Activated naive CD4-positive, alpha-beta T cell treated with Interleukin-2 at 50 U/mL for 16 hours (primary cell): ENCODE data around the gene NUMB.
"Not testable (repeated sequence)": the region's sequence is repeated elsewhere in the genome, so short reads cannot be mapped to it uniquely, and the experiment has no call there.

ENCODE experiments used
- DNase-seq: peaks from one replicate; pipeline ENCODE4 v3.0.0-alpha.2; 2020

The NUMB gene

DNA sequence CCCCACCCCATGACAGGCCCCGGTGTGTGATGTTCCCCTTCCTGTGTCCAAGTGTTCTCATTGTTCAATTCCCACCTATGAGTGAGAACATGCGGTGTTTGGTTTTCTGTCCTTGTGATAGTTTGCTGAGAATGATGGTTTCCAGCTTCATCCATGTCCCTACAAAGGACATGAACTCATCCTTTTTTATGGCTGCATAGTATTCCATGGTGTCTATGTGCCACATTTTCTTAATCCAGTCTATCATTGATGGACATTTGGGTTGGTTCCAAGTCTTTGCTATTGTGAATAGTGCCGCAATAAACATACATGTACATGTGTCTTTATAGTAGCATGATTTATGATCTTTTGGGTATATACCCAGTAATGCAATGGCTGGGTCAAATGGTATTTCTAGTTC, 52.1 kb downstream of the NUMB start:
- DNase-seq: not testable (repeated sequence)

GRCh38 chr14:73403181-73403752, 55.1 kb downstream of the NUMB start:
- DNase-seq: no peak

DNA sequence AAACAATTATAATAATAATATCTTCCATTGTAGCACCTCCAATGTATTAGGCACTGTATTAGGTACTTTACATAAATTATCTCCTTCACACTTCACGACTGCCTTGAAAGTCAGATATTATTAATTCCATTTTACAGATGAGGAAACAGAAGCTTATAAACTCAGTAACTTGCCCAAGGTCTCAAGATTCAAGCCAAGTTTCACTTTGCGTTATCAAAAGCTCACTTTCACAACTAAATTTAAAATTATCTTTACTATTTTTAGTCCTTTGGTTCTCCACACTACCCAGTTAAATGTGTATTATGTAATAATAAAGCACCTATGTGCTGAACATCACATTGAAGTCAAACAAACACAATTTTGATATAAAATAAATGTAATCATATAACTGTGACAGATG, 55.8 kb downstream of the NUMB start:
- DNase-seq: no peak

DNA sequence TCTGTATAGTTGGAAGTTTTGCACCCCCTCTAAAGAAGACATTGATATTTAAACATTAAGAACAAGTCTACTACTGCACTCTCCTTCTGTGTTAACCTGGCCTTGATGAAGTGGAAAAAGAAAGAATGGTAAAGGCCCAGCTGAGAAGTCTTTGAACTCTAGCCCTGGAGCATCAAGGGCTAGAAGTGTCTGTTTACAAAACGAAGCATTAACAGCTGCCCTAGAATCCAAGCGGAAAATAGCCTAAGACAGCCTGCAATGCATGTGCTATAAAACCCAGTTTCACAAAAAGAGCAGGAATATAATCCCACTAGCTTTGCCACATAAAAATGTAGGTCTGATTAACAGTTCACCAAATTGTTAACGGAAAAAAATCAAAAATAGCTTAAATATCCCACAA, 60.5 kb downstream of the NUMB start:
- DNase-seq: no peak

DNA sequence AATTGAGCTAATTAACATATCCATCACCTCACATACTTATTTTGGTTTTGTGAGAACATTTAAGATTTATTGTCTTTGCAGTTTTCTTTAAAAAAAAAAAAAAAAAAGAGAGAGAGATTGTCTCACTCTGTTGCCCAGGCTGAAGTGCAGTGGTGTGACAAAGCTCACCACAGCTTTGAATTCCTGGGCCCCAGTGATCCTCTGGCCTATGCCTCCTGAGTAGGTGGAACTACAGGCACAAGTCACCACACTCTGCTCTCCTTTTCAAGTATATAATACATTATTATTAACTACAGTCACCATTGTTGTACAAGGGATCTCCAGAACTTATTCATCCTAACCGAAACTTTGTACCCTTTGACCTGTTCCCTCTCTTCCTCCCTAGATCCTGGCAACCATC, 64.0 kb downstream of the NUMB start:
- no peak for DNase-seq

DNA sequence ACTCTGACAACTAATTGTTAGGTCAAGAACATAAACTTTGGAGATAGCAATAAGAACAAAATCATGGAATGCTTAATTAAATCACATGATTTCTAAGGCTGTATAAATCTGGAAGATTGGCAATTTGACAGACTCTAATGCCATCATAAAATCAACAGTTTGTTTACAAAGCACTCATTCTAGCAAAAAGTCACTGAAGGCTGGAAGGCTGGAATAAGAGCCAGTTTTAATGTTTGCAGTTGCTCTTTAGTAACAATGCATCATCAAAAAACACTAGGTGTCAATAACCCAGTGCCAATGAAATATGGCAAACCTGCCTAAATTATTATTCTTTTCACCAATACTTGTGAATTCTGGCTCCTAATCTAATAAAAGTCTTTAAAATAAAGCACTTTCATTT, 65.0 kb downstream of the NUMB start:
- DNase-seq: no peak

DNA sequence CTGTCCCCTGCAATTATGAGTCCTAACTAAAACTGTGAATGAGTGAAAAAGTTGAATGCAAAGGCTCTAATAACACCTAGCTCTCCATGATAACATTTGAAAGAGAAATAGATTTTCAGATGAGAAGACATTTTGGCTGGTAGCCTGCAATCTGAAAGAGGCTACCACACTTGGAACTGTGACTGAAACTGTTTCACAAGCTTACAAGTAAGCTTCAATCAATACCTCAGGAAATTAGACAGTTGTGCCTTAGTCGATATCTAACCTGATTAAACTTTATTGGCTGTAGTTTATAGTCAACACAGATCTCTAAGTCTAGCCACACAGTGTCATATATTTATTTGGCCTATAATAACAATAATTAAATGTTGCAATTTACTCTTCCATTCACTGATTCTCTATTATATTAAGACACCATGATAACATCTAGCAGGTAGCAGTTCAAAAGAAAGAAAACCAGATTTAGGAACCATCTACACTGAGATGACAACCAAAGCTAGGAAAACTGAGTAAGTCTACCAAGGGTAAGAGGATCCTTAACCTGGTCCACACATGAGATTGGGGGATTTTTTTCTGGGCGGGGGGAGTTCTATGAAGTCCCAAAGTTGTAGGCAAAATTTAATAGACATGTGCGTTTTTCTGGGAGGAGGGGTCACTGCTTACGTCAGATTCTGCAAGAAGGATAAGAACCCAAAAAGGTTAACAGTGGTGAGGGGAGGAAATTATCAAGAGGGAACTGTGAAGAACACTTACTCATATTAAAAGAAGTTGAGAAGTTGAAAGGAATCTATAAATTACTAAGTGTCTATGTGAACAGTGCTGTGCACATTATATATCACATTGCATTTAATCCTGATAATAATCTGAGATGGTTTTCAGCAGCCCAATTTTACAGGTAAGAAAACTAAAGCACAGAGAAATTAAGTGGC, 65.8 kb downstream of the NUMB start:
- no peak for DNase-seq

DNA sequence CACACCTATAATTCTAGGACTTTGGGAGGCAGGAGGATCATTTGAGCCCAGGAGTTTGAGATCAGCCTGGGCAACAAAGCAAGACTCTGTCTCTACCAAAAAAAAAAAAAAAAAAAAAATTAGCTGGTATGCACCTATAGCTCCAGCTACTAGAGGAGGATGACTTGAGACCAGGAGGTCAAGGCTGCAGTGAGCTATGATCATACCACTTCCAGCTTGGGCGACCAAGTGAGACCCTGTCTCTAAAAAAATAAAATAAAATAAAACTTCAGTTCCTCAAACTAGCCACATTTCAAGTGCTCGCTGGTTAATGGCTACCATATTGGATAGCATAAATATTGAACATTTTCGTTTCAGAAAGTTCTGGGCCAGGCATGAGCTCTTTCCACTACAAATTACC, 70.5 kb downstream of the NUMB start:
- not testable (repeated sequence) for DNase-seq

DNA sequence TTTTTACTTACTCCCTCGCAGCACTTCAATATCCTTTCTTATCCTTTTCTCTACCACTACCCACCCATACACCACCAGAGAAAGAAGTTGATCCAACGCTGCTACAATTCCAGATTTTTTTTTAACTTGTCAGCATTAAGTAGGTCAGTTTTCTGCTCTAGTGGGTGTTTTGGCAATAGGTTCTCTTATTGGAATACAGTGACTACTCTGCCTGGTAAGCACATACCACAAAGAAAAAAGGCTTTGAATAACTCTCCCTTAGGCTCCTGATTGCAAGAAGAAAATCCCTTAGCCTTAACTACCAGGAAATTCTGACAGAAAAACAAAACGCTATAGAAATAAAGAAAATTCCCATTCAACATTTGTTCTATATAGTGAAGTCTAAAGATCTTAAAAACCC, 72.0 kb downstream of the NUMB start:
- DNase-seq: no peak

DNA sequence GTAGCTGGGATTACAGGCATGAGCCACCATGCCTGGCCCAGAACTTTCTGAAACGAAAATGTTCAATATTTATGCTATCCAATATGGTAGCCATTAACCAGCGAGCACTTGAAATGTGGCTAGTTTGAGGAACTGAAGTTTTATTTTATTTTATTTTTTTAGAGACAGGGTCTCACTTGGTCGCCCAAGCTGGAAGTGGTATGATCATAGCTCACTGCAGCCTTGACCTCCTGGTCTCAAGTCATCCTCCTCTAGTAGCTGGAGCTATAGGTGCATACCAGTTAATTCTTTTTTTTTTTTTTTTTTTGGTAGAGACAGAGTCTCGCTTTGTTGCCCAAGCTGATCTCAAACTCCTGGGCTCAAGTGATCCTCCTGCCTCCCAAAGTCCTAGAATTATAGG, 73.3 kb downstream of the NUMB start:
- not testable (repeated sequence) for DNase-seq

DNA sequence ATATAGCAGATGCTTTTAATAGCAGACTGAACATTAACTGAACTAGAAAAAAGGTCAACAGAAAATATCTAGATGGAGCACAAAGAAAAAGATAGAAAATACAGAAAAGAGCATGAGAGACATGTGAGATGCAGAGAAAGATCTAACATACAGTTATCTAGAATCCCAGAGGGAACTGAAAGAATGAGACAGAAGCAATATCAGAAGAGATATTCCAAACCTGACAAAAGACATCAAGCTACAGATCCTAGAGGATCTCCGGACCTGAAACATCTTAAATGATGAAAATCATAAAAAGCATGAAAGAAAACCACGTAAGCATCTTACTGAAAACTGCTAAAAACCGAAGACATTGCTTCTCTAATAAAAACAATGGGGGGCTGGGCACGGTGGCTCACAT, 75.0 kb downstream of the NUMB start:
- no peak for DNase-seq

- DNase-seq: no peak
Observed at GRCh38 chr14:73381380-73382013, 76.8 kb downstream of the NUMB start.

DNA sequence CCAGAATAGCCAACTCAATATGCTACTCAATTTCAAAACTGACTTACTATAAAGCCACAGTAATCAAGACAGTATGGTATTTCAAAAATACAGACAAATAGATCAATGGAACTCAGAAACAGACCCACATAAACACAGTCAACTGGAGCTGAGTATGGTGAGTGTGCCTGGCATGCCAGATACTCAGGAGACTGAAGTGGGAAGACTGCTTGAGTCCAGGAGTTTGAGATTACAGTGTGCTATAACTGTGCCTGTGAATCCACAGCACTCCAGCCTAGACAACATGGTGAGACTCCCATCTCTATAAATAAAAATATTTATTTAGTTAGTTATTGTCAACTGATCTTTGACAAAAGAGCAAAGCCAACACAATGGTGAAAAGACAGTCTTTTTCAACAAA, 81.8 kb downstream of the NUMB start:
- DNase-seq: no peak

DNA sequence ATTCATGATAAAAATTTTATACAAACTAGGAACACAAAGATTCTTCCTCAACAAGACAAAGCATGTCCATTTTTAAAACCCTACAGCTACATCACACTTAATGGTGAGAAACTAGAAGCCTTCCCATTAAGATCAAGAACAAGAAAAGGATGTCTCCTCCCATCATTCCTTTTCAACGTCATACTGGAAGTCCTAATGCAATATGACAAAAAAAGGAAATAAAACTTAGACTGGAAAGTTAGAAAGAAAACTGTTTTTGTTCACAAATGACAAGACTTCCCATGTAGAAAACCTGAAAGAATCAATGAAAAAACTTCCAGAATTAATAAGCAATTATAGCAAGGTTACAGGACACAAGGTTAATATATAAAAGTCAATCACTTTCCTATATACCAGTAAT, 82.5 kb downstream of the NUMB start:
- no peak for DNase-seq

DNA sequence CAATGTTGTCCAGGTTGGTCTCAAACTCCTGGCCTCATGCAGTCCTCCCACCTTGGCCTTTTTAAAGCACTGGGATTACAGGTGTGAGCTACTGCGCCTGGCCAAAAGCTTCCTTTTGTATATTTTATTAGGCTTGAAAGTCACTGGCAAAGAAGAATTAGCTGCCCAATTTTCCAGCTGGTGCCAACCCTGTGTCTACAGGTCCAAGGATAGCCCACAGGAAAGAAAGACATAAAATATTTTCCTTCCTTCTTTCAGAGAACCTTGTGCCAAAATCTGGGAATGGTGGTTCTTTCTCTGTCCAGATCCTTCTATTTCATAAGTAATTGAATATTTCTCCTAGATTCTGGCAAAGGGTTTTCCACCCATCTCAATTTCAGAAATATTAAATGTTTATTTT, 84.1 kb downstream of the NUMB start:
- DNase-seq: no peak

DNA sequence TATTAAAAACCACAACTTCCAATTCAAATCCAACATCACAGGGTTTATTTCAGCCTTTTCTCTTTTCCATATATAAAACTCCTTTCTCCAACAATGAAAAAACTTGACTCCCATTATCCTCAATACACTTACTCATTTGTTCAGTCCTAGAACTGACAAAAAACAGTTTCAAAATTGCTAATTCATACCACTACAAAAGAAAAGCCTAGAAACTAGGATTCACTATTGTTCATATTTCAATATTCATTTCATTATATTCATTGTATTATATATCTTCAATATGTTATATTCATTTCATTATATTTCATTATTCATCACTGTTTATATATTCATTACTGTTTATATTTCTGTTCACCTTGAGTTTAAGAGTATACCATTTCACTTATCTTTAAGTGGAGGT, 85.8 kb downstream of the NUMB start:
- DNase-seq: no peak

DNA sequence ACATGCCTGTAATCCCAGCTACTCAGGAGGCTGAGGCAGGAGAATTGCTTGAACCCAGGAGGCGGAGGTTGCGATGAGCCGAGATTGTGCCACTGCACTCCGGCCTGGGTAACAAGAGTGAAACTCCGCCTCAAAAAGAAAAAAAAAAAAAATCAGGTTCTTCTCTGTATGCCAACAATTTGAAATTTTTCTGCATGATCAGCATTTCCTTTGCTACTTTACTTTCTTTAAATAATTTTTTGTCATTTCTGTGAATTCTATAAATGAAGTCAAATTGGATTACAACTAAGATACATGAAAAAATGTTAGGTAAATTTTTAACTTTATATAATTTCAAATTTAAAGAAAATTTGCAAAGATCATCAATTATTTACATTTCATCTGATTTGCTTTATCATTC, 87.8 kb downstream of the NUMB start:
- no peak for DNase-seq

DNA sequence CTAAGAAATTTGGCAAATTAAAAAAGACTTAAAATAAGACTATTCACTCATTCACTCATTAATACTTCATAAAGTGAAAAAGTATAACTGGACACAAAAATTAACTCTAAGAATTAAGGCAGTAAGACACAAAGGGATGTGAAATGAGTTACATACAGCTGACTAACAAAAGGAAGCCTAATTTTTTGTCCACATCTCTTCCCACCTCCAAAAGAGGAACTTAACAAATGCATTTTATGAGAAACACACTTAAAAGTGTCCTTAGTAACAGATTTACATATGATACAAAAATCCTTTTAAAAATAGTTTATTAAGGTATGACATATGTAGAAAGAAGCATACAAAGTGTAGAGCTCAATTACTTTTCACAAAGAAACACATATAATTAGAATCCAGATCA, 88.9 kb downstream of the NUMB start:
- no peak for DNase-seq

DNA sequence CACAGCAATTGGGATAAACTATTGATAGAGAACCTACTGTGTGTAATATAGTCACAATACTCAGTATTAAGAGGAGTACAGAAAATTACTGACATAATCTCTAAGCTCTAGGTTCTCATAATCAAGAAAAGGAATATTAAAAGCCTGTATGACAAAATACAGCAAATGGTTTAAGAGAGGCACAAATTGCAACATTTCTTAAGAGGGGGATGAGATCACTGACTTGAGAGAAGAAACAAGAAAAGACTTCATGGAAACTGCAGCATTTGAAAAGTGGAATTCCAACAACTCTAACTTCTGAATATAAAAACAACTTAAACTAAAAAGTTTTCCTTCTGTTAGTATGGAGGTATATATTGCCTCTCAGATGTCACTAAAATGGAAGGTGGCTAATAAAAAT, 89.7 kb downstream of the NUMB start:
- no peak for DNase-seq

DNA sequence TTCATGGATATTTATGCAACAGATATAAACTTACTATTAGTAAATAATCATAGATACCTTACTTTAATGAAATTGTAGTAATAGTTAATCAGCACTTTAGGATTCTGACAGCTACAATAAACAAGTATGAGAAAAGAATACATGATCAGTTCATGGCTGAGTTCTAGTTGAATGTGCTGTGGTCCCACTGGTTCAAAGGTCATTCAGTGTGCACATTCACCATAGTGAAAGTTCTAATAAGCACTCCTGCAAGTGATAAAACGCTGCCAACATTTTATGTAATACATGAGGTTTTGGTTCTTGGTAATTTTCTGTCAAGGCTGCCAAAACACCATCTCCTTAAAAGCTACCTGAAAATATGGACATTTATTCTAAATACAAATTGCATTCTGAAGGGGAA, 92.6 kb downstream of the NUMB start:
- DNase-seq: no peak

DNA sequence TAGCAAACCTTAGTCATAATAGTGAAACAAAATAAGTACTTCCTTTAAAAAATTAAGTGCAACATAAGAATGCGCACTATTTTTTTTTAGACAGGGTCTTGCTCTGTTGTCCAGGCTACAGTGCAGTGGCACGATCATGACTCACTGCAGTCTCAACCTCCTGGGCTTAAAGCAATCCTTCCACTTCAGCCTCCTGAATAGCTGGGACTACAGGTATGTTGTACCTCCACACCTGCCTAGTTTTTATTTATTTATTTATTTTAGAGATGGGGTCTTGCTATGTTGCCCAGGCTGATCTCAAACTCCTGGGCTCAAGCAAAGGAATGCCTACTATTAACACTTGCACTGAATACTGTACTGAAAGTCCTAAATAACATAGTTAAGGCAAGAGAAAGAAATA, 93.8 kb downstream of the NUMB start:
- no peak for DNase-seq

DNA sequence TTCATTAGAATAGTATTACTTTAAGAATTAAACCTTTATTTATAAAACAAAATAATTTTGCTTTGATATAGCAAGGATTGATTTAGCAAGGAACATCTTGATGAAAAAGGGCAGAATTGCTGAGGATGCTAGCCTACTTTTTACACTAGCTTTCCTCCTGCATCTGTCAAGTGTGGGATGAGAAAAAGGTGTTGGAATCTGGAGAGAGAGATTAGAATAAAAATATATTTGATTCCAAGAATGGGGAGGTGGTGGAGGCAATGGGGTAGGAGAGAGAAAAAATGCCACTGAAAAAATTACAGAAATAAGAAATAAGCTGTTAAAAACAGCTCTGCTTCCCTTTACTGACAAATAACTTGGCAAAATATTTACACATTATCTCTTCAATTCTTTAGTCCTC, 98.9 kb downstream of the NUMB start:
- no peak for DNase-seq

DNA sequence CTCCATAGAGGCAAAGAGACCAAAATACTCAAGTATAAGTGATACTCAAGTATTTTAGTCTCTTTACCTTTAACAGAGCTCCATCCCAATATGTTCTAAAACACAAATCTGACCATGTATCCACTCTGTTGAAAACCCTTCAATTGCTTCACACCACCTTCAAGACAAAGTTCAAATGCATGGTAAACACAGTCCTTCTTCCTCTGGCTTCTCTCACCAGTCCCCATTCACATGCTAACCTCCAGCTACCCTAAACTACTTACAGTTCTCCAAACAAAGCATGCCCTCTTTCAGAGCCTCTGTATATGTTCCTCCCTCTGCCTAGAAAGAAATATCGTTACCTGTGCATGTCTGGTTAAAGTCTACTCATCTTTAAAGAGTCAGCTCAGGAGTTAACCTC, 100.2 kb downstream of the NUMB start:
- no peak for DNase-seq

DNA sequence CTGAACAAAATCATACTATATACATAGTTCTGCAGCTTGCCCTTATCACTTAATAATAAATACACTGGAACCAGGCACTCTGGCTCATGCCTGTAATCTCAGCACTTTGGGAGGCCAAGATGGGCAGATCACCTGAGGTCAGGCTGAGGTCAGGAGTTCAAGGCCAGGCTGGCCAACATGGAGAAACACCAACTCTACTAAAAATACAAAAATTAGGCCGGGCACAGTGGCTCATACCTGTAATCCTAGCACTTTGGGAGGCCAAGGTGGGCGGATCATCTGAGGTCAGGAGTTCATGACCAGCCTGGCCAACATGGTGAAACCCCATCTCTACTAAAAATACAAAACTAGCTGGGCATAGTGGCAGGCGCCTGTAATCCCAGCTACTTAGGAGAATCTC, 109.3 kb downstream of the NUMB start:
- not testable (repeated sequence) for DNase-seq
